ENCODE data around the gene KIF3C. TPM values are rescaled to one million over a fixed set of nuclear protein-coding genes. Genes with fewer than 3 reads are reported as not detected.
"Not testable (repeated sequence)": the region's sequence is repeated elsewhere in the genome, so short reads cannot be mapped to it uniquely, and the experiment has no call there.

Gene KIF3C
- polyA plus RNA-seq, 4 donors, result 14.9 to 21.2 (median 17.5) TPM

DNA sequence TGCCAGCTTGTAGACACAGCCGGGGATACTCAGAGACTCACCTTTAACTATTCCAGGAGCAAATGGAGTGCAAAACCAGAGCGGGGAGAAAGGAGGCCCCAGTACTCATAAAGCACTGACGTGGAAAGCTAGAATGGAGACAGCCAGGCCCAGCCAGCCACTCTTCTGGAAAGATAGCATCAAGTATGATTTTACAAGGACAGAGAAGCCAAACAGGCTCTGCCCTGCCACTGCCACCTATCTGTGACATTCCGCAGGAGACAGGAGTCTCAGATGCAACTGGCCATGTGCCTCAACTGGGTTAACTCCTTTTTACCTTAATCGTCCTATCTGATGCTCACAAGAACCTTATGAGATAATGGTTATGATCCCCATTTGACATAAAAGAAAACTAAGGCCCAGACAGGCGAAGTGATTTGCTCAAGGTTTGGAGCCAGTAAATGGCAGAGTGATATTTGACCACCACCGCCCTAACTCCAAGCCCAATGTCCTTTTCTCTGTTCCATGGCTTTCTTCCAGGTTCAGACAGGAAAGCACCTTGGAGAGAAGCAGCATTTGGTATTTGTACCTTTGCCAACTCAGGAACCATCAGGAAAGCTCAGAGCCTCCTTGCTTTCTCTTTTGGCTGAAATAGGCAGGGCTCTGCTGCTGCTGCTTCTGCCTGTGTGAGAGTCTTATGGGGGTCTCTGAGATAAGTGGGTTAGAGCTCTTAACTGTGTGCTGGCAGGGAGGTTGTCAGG is 15.6 kb downstream of the KIF3C start:
- no peak for DNase-seq (ENCODE audit: low read depth in 4 of 4, low spot score in 3 of 4)

DNA sequence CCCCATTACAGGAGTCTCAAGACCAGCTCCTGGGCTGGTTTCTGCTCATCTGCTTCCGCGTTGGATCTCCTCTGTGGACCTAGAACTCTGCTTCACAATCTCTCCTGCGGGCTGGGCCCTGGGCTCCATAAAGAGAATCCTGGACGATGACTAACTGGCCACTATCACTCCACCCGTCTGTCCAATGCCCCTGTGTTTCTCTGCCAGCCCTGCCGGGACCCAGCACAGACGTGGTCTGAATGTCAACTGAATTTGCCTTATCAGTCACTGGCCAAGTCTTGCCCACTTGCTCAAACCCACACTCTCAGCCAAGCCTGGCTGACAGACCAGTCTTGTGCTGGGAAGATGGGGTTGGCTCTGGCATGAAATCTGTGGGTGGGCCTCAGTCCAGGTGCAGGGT is 17.4 kb downstream of the KIF3C start:
- no peak for DNase-seq (ENCODE audit: low read depth in 4 of 4, low spot score in 3 of 4)

DNA sequence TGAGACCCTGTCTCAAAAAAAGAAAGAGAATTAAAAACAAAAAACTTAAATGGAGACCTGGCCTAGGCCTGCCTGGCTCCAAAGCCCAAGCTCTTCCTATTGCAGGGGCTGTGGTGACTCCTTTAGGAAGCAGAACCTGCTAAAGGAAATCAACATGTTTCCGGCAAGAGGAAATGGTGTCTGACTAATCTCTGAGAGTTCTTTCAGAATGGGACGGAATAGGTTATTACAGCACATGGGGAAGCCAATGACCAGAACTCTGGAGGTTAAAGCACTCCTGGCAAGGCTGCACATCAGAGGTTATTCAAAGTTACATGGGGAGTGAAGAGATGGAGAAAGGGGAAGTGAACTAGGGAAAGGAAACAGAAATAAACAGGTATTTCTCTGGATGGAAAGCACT is 21.4 kb downstream of the KIF3C start:
- DNase-seq (ENCODE audit: low read depth in 4 of 4, low spot score in 3 of 4), result no peak

DNA sequence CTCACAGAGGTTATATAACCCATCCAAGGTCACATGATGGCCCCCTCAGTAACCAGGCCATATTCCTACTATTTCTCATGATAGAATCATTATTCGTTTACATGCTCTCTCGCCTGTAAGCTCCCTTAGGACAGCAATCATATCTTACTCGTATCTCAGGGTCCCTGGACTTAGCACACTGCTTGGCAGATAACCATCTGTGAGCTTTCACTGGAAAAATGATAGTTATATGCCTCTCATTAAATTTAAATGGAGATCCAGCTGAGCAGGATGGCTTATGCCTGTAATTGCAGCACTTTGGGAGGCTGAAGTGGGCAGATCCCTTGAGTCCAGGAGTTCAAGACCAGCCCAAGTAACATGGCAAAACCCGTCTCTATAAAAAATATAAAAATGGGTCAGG is 21.9 kb downstream of the KIF3C start:
- no peak for DNase-seq (ENCODE audit: low read depth in 4 of 4, low spot score in 3 of 4)

DNA sequence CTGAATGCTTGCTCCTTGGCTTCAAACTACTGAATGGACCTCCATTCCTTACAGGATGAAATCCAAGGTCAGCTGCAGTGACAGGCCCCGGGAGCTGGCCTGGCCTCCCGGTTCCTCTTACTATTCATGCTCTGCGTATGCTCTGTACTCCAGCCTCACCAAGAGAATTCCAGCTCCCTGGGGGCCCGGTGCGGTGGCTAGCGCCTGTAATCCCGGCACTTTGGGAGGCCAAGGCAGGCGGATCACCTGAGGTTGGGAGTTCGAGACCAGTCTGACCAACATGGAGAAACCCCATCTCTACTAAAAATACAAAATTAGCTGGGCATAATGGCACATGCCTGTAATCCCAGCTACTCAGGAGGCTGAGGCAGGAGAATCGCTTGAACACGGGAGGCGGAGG is 23.7 kb downstream of the KIF3C start:
- not testable (repeated sequence) for DNase-seq (ENCODE audit: low read depth in 4 of 4, low spot score in 3 of 4)

DNA sequence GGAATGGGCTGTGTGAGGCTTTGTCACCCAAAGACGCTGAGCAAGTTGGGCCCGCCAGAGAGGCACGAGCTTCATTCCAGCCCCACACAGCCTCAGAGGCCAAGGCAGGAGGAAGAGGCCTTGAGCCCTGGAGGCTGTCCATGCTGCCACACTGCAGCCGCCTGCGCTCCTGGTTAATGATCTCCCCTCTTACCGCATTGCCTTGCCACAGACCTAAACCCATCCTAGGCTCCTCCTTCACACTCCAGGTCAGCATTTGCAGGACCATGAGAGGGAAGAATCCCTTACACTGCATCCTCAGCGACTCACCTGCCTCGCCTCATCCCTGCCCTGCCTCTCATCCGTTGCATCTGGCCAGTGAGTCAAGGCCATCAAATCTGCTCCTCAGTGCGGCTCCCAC is 24.6 kb downstream of the KIF3C start:
- no peak for DNase-seq (ENCODE audit: low read depth in 4 of 4, low spot score in 3 of 4)

DNA sequence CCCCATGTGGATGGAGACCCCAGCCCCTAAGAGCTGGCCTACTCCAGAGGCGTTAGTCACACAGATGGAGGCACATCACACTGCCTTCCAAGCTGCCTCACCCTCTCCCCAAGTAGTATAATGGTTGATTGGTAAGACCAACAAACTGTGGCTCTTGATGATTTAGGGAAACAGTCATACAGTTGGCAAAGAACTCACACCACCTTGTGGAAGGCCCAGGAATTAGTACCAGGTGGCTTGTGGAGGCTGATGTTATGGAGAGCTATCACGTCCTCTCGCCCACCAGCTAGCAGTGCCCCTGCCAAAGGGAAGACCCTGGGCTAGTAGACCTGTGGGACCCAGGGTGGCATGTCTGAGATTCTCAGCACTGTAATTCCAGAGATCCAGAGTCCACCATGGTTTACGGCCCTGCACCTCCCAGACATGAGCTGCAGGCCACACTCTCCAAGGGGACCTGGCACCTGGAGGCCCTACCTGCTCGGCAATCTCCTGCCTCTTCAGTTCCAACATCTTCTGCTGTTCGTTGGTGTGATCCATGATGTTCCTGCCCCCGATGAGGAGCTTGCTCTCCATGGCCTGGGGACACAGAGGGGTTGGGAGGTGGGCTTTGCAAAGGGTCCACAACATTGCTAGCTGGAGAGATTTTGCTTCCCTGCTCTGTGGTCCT is 26.3 kb downstream of the KIF3C start:
- DNase-seq (ENCODE audit: low read depth in 4 of 4, low spot score in 3 of 4), result no peak

DNA sequence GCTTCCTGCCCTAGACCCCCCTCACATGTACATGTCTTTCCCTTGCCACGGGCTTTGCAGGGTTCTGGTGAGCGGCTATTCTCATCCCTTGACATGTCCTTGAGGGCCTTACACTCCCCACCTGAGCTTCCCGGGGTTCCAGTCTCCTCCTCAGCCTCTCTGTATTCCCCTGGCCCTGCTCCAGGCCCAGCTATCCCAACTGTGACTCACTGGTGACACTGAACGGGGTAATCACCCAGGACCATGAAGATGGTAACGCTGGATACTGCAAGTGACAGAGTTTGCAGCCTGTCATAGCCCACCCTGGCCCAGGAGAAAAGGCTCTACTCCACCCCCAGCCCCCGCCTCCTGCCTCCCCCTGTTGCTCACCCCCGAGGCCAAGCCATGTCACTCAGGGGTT is 27.3 kb downstream of the KIF3C start:
- DNase-seq (ENCODE audit: low read depth in 4 of 4, low spot score in 3 of 4), result no peak

DNA sequence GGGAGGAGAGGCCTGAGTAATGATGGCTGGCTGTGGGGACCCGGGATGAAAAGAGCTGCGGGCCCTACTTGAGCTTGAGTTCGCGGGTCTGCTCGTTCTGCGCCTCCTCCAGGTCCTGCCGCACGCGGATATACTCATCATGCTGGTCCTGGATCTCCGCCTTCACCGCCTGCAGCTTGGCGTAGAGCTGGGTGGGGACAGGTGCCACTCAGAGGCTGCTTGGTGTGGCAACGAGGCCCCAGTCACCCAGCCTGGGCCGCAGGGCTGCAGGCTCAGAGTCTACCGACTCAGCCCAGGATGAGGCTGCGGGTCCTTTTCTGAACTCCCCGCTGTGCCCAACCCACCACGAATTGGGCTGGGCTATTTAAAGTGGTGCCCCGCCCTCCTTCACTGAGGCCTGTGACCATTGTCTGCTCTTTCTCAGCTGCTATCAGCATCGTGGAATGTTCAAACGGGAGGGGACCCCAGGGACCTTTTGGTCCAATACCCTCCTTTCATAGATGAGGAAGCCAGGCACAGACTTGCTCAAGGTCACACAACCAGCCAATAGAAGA is 28.0 kb downstream of the KIF3C start:
- DNase-seq (ENCODE audit: low read depth in 4 of 4, low spot score in 3 of 4), result no peak

DNA sequence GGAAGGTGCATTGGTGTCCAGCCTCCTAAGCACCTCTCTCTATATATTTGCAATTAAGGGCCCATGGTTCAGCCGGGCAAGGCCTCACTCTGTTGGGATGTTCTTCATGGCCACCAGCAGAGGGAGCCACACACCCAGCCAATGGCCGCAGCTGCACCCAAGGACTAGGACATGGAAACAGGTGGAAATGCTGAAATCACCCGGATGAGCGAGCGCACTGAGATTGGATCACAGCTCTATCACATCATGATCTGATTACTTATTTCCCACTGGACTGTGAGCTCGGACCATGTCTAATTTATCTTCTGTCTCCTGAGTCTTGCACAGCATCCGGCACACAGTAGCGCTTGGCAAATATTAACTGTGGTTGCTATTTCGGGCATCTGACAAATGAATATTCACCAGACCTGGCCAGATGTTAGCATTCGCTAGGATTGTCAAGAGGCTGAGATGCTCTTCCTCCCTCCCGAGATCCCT is 31.2 kb downstream of the KIF3C start:
- DNase-seq (ENCODE audit: low read depth in 4 of 4, low spot score in 3 of 4), result peak; percentile 57 to 69 (median 66)

DNA sequence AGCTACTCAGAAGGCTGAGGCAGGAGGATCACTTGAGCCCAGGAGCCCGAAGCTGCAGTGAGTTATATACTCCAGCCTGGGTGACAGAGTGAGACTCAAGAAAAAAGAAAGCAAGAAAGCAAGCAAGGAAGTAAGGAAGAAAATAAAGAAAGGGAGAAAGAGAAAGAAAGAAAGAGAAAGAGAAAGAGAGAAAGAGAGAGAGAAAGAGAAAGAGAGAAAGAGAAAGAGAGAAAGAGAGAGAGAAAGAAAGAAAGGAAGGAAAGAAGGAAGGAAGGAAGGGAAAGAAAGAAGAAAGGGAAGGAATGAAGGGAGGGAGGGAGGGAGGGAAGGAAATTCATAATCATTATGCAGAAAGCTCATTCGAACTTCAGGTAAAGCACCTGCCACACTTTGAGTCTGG is 33.9 kb downstream of the KIF3C start:
- no peak for DNase-seq (ENCODE audit: low read depth in 4 of 4, low spot score in 3 of 4)

DNA sequence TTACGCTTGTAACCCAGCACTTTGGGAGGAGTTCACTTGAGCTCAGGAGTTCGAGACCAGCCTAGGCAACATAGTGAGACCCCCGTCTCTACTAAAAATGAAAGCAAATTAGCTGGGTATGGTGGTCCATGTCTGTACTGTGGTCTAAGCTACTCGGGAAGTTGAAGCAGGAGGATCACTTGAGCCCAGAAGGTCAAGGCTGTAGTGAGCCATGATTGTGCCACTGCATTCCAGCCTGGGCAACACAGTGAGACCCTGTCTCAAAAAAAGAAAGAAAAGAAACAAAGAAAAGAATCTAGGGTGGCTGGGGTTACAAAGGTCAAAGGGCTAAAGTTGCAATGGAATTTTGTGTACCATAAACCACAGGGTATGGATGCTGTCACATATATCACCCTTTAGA is 41.3 kb downstream of the KIF3C start:
- DNase-seq (ENCODE audit: low read depth in 4 of 4, low spot score in 3 of 4), result no peak

DNA sequence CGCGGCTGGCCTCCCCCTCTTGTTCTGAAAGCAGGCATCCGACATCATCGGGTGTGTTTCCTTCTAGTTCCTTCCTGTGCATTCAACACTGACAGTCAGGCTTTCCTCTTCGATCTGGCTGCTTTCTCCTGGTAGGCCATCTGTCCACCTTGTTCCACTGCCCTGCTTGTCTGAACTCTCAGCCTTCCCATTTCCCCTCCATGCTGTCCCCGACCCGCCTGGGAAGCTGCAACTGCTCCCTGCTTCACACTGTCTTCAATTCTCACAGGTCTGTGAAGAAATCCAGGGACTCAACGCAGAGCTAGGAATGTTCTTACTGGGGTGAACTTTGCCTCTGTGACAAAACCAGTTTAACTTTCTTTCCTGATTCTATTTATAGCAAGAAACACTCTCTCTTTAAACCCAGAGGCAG is 43.0 kb downstream of the KIF3C start:
- no peak for DNase-seq (ENCODE audit: low read depth in 4 of 4, low spot score in 3 of 4)

DNA sequence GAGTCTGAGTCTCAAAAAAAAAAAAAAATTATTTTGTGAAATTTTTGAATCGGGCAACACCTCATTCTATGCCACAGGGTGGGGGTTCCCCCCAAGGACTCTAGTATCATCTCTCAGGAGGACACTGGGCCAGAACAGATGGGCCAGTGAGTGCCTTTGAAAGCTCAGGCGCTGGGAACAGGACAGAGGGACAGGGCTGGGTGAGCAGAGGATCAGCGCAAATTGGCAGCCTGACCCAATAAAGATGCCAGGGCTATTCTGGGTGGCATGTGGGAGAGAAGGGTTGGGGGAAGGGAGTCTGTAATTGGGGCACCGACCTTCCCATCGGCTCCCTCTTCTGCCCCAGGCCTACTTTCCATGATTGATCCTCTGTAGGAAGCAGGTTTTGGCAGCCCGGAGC is 44.0 kb downstream of the KIF3C start:
- no peak for DNase-seq (ENCODE audit: low read depth in 4 of 4, low spot score in 3 of 4)

DNA sequence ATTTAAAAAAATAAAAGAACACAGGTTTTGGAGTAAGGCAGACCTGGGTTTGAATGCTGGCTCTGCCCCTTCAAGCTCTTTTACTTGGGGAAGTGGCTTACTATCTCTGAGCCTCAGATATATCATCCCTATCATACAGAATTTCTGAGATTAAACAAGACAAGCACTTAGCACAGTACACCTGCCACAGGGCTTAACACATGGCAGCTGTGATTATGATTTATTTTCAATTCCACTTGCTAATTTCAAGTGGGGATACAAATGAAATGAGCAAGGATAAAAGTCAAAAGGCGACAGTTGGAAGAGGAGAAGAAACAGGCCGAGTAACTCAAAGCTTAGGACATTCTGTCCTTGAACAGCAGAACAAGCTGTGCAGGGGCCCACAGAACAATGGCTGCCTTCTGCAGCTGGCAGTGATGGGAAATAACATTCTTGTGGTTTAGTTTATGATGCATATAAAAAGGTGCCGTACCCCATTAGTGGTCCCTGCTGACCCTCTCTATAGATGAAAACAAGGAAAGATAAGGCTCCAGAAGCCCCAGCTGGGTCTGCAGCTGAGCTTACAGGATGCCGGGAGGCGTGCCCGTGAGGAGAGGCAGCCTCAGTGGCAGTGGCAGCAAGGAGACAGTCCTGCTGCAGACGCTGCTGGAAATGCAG is 45.3 kb downstream of the KIF3C start:
- no peak for DNase-seq (ENCODE audit: low read depth in 4 of 4, low spot score in 3 of 4)

DNA sequence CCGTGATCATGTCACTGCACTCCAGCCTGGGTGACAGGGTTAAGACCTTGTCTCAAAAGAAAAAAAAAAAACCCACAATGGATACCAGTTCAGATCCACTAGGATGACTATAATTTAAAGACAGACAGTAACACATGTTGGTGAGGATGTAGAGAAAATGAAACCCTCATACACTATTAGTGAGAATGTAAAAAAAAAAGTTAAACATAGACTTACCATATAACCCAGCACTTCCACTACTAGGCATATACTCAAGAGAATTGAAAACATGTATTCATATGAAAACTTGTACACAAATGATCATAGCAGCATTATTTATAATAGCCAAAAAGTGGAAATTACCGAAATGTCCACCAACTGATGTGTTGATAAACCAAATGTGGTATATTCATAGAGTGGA is 48.7 kb downstream of the KIF3C start:
- DNase-seq (ENCODE audit: low read depth in 4 of 4, low spot score in 3 of 4), result no peak

DNA sequence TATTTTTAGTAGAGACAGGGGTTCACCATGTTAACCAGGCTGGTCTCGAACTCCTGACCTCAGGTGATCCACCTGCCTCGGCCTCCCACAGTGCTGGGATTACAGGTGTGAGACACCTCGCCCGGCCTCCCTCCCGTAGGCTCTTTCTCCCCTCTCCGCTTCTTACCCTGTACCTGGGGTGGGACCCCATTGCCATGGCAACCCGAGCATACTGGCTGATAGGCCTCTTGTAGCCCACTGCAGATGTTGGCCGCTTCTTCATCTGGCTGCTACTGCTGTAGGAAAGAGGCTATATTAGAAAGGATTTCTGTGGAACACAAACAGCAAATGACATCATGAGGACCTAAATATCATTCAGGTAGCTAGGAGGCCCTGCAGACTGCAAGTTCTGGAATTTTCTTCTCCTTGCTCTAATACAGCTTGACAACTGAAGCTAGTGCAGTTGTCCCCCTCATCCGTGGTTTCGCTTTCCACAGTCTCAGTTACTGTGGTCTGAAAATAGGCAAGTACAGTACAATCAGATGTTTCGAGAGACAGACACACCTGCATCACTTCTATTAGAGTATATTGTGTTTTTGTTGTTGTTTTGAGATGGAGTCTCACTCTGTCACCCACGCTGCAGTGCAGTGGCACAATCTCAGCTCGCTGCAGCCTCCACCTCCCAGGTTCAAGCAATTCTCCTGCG is 52.4 kb downstream of the KIF3C start:
- DNase-seq (ENCODE audit: low read depth in 4 of 4, low spot score in 3 of 4), result no peak

DNA sequence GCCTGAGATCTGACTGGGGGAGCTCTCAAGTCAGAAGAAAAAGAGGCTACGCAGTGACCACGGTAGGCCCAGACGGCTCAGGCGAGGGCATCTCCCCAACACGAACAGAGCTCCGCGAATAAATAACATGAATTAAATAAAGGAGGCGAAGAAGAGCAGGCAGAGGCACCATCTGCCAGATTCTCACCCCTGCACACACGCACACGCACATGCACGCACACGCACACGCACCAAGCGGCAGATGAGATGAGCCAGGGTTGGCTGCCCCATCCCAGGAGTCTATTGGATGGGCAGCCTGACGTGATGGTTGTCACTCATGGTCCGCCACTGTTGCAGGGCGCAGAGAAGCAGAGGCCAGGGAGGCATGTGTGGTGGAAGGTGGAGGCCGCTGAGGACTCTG is 53.6 kb downstream of the KIF3C start:
- DNase-seq (ENCODE audit: low read depth in 4 of 4, low spot score in 3 of 4), result no peak

DNA sequence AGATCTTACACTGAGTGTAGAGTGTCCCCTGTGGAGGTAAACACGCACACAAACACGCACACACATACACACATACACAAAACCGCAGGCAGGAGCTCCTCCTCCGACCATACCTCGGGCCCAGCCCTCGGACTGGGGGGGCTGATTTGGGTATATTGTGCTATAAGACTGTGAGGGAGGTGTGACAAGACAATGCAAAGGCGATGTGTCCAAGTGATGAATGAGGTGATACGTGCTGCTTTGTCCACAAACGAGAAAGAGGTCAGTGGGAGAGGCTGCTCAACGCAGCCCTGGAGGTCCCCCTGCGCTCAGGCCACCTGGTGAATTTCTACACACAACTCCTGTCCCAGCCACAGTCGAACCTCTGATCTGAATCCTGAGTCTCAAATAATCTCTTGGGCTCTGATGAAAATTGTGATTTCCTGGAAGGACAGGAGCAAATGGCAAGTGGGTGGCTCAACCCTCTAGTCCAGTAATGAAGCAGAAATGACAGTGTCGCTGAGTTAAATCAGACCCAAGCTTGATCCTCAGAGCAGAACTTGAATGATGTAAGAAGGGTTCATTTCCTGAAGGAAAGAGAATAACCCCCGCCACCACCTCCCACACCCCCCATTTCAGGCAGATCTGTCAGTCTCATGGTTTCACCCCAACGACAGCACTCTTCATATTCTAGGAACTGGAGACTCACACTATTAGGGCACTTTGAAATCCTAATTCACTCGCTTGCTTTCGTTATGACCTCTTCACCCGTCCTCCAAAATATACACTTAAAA is 55.1 kb downstream of the KIF3C start:
- no peak for DNase-seq (ENCODE audit: low read depth in 4 of 4, low spot score in 3 of 4)

DNA sequence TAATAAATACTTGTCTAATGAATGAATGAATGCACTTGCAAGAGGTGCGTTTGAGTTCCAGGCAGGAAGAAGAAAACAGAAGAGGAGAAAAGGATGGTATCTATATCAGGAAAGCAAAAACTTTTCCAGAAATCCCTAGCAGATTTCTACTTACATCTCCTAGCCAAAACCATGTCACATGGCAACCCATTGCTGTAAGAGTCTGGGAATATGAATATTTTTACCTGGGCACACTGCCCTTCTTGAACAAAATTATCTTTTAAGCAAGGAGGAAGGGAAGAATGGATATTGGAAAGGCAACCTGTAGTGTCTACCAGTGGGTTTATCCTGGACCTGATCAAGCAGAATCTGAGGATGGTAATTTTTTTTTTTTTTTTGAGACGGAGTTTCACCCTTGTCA is 59.8 kb downstream of the KIF3C start:
- DNase-seq (ENCODE audit: low read depth in 4 of 4, low spot score in 3 of 4), result no peak
